DND-41 (cell line): Measurements from ENCODE around the gene ASPA.

Source experiments
- ATAC-seq: fragments of 200-7000 bp; cut with Tn5 transposase; 3 replicates; pipeline ENCODE4 v1.9.1; 2021; ENCODE audit warnings: low read depth; ENCODE audit not compliant: insufficient read depth
- DNase-seq: peaks from one replicate; pipeline ENCODE4 v3.0.0-alpha.2; 2020
- H2AFZ ChIP-seq: 2 replicates; pipeline ENCODE4 v1.6.0; 2012; ENCODE audit warnings: low read depth, low read length
- H3K27ac ChIP-seq: 2 replicates; pipeline ENCODE4 v1.5.1; 2012; ENCODE audit warnings: low read length, inconsistent platforms
- H3K27me3 ChIP-seq: fragments of 200-600 bp; sonication (generic); 2 replicates; pipeline ENCODE4 v1.6.0; 2012; ENCODE audit warnings: low read length, mild to moderate bottlenecking, inconsistent platforms; ENCODE audit not compliant: insufficient read depth, poor library complexity
- H3K36me3 ChIP-seq: 2 replicates; pipeline ENCODE4 v1.5.1; 2012; ENCODE audit warnings: low read length, inconsistent platforms; ENCODE audit not compliant: insufficient read depth
- H3K4me1 ChIP-seq: 2 replicates; pipeline ENCODE4 v1.5.1; 2012; ENCODE audit warnings: mild to moderate bottlenecking, low read length; ENCODE audit not compliant: insufficient read depth
- H3K4me2 ChIP-seq: 2 replicates; pipeline ENCODE4 v1.6.0; 2012; ENCODE audit warnings: mild to moderate bottlenecking, moderate library complexity, low read length, inconsistent platforms; ENCODE audit not compliant: insufficient read depth
- H3K4me3 ChIP-seq, 2 experiments: fragments of 200-600 bp in 1 of 2; shearing (Covaris generic) in 1 of 2; 2 replicates each; pipeline ENCODE4 v1.5.1; 2012 to 2016; ENCODE audit warnings: inconsistent platforms in 2 of 2, low read length in 2 of 2, mild to moderate bottlenecking in 2 of 2, low read depth in 1 of 2, moderate library complexity in 1 of 2
- H3K79me2 ChIP-seq: 2 replicates; pipeline ENCODE4 v1.6.0; 2012; ENCODE audit warnings: low read length, inconsistent platforms; ENCODE audit not compliant: insufficient read depth
- H3K9ac ChIP-seq: 2 replicates; pipeline ENCODE4 v1.6.0; 2012; ENCODE audit warnings: low read depth, mild to moderate bottlenecking, inconsistent platforms, low read length, moderate library complexity
- H3K9me3 ChIP-seq: 2 replicates; pipeline ENCODE4 v1.5.1; 2012; ENCODE audit warnings: low read length, moderate library complexity, mild to moderate bottlenecking, inconsistent platforms; ENCODE audit not compliant: insufficient read depth, severe bottlenecking
- H4K20me1 ChIP-seq: 2 replicates; pipeline ENCODE4 v1.6.0; 2012; ENCODE audit warnings: low read length; ENCODE audit not compliant: insufficient read depth
- EZH2 ChIP-seq: IDR thresholded peaks from 3 replicates; pipeline ENCODE4 v1.6.1; 2012; ENCODE audit warnings: borderline replicate concordance, low read depth, mild to moderate bottlenecking, moderate library complexity, low read length, inconsistent platforms; ENCODE audit not compliant: severe bottlenecking
- TF ChIP-seq, protein P1 (sequence below): IDR thresholded peaks from 2 replicates; pipeline ENCODE4 v1.5.1; 2012; ENCODE audit warnings: borderline replicate concordance, low read length, moderate library complexity, mild to moderate bottlenecking; ENCODE audit not compliant: poor library complexity, severe bottlenecking; ENCODE audit errors: extremely low read depth

The ASPA gene

GRCh38 chr17:3527896-3528295 lies 52.1 kb downstream of the ASPA start:
- no peaks in the 10 kb centered on the region for H3K36me3 ChIP-seq
- no peaks in the 10 kb centered on the region; the same call in 1 of the 2 replicates for H4K20me1 ChIP-seq
- H2AFZ ChIP-seq: no peak overlapping the region
- DNase-seq (no peak), ATAC-seq (no peak)
- no peak overlapping the region for H3K4me3 ChIP-seq
- H3K4me1 ChIP-seq: no peaks in the 10 kb centered on the region
- H3K9ac ChIP-seq: no peak overlapping the region
- no peaks in the 10 kb centered on the region for H3K9me3 ChIP-seq
- no peak overlapping the region for H3K27ac ChIP-seq
- TF ChIP-seq EZH2: no peak
- TF ChIP-seq, protein P1, sequence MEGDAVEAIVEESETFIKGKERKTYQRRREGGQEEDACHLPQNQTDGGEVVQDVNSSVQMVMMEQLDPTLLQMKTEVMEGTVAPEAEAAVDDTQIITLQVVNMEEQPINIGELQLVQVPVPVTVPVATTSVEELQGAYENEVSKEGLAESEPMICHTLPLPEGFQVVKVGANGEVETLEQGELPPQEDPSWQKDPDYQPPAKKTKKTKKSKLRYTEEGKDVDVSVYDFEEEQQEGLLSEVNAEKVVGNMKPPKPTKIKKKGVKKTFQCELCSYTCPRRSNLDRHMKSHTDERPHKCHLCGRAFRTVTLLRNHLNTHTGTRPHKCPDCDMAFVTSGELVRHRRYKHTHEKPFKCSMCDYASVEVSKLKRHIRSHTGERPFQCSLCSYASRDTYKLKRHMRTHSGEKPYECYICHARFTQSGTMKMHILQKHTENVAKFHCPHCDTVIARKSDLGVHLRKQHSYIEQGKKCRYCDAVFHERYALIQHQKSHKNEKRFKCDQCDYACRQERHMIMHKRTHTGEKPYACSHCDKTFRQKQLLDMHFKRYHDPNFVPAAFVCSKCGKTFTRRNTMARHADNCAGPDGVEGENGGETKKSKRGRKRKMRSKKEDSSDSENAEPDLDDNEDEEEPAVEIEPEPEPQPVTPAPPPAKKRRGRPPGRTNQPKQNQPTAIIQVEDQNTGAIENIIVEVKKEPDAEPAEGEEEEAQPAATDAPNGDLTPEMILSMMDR: no peak
- no peaks in the 10 kb centered on the region for H3K79me2 ChIP-seq
- no peaks in the 10 kb centered on the region for H3K27me3 ChIP-seq
- no peak overlapping the region for H3K4me2 ChIP-seq

DNA sequence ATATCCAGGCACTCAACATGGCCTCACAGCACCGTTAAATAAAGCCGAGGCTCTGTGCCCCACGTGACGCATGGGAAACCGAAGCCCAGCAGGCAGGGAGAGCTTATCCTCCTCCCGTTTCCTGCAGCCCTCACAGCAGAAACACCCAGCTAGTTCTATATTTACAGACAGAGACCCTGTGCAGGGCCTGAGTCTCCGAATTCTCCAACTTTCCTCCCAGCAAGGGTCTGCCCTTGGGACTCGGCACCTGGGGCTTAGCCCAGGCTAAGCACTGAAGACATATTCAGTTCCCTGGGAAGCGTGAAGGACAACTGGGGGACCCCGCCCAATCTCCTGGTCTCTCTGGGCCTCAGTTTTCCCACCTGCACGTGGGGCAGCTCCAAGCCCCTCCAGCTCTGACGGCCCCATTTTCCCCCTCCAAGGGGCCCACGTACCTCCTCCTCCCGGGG lies 52.6 kb downstream of the ASPA start:
- Histone ChIP-seq H3K9me3 (no peaks in the 10 kb centered on the region), H3K27ac (no peak overlapping the region), H4K20me1 (no peaks in the 10 kb centered on the region; the same call in 1 of the 2 replicates), H3K4me1 (no peaks in the 10 kb centered on the region), H3K27me3 (no peaks in the 10 kb centered on the region), H3K4me2 (no peak overlapping the region), H3K79me2 (no peaks in the 10 kb centered on the region), H3K36me3 (no peaks in the 10 kb centered on the region), H2AFZ (no peak overlapping the region), H3K4me3 (no peak overlapping the region), H3K9ac (no peak overlapping the region)
- ATAC-seq (no peak), DNase-seq (no peak)
- no peak for TF ChIP-seq EZH2
- TF ChIP-seq, protein P1: no peak

GRCh38 chr17:3528880-3529511 lies 53.2 kb downstream of the ASPA start:
- no peak overlapping the region for H3K9ac ChIP-seq
- TF ChIP-seq, protein P1: no peak
- no peak for TF ChIP-seq EZH2
- ATAC-seq (no peak), DNase-seq (no peak)
- H3K4me3 ChIP-seq: no peak overlapping the region
- no peaks in the 10 kb centered on the region for H3K4me1 ChIP-seq
- H3K79me2 ChIP-seq: no peaks in the 10 kb centered on the region
- H3K9me3 ChIP-seq: no peaks in the 10 kb centered on the region
- H4K20me1 ChIP-seq: no peaks in the 10 kb centered on the region; the same call in 1 of the 2 replicates
- H3K36me3 ChIP-seq: no peaks in the 10 kb centered on the region
- H3K27ac ChIP-seq: no peak overlapping the region
- H2AFZ ChIP-seq: no peak overlapping the region
- no peak overlapping the region for H3K4me2 ChIP-seq
- H3K27me3 ChIP-seq: no peaks in the 10 kb centered on the region
